CD4-positive, alpha-beta T cell treated with Interleukin-4 for 4 hours (primary cell): Measurements from ENCODE around the gene MICAL3.

ENCODE experiments used
- DNase-seq: peaks from one replicate; pipeline ENCODE4 v3.0.0-alpha.2; 2020

The MICAL3 gene

GRCh38 chr22:17969701-17970113 lies 54.7 kb downstream of the MICAL3 start:
- DNase-seq, result no peak

- DNase-seq, result no peak
These were observed 56.2 kb downstream of the MICAL3 start for GRCh38 chr22:17968126-17968525.

- DNase-seq, result no peak
These were observed 58.0 kb downstream of the MICAL3 start for GRCh38 chr22:17966403-17966717.

GRCh38 chr22:17965538-17966402 lies 58.6 kb downstream of the MICAL3 start:
- DNase-seq, result no peak

- DNase-seq, result no peak
These were observed 59.7 kb downstream of the MICAL3 start for GRCh38 chr22:17964643-17965042.

GRCh38 chr22:17964156-17964555 lies 60.2 kb downstream of the MICAL3 start:
- DNase-seq, result no peak

- DNase-seq, result no peak
These were observed 61.3 kb downstream of the MICAL3 start for GRCh38 chr22:17963015-17963414.

GRCh38 chr22:17962168-17962567 lies 62.2 kb downstream of the MICAL3 start:
- DNase-seq, result no peak

GRCh38 chr22:17961446-17961729 lies 63.0 kb downstream of the MICAL3 start:
- no peak for DNase-seq

GRCh38 chr22:17960695-17961445 lies 63.5 kb downstream of the MICAL3 start:
- DNase-seq, result no peak

GRCh38 chr22:17960011-17960410 lies 64.3 kb downstream of the MICAL3 start:
- DNase-seq, result no peak

GRCh38 chr22:17958166-17958565 lies 66.2 kb downstream of the MICAL3 start:
- no peak for DNase-seq

- DNase-seq, result no peak
These were observed 66.7 kb downstream of the MICAL3 start for GRCh38 chr22:17957693-17958092.

- DNase-seq, result no peak
These were observed 67.2 kb downstream of the MICAL3 start for GRCh38 chr22:17957204-17957603.

GRCh38 chr22:17956630-17957029 lies 67.7 kb downstream of the MICAL3 start:
- no peak for DNase-seq

GRCh38 chr22:17955590-17956379 lies 68.6 kb downstream of the MICAL3 start:
- DNase-seq, result no peak

- DNase-seq, result no peak
These were observed 69.3 kb downstream of the MICAL3 start for GRCh38 chr22:17954860-17955587.

GRCh38 chr22:17954200-17954859 lies 70.0 kb downstream of the MICAL3 start:
- DNase-seq, result no peak

GRCh38 chr22:17953147-17953546 lies 71.2 kb downstream of the MICAL3 start:
- DNase-seq, result no peak

GRCh38 chr22:17952273-17952801 lies 72.0 kb downstream of the MICAL3 start:
- no peak for DNase-seq

- DNase-seq, result no peak
These were observed 73.0 kb downstream of the MICAL3 start for GRCh38 chr22:17951315-17951714.

- DNase-seq, result no peak
These were observed 73.6 kb downstream of the MICAL3 start for GRCh38 chr22:17950651-17951214.
